ENCODE measurements around the gene PER1. TPM values are rescaled to one million over a fixed set of nuclear protein-coding genes. Genes with fewer than 3 reads are reported as not detected.

The PER1 gene
- total and polyA plus RNA-seq, 2 of the 13 experiments (the other 11 are each of a cell fraction or from before 2014, with no cell fraction given) = 2.6 to 3.6 TPM

DNA sequence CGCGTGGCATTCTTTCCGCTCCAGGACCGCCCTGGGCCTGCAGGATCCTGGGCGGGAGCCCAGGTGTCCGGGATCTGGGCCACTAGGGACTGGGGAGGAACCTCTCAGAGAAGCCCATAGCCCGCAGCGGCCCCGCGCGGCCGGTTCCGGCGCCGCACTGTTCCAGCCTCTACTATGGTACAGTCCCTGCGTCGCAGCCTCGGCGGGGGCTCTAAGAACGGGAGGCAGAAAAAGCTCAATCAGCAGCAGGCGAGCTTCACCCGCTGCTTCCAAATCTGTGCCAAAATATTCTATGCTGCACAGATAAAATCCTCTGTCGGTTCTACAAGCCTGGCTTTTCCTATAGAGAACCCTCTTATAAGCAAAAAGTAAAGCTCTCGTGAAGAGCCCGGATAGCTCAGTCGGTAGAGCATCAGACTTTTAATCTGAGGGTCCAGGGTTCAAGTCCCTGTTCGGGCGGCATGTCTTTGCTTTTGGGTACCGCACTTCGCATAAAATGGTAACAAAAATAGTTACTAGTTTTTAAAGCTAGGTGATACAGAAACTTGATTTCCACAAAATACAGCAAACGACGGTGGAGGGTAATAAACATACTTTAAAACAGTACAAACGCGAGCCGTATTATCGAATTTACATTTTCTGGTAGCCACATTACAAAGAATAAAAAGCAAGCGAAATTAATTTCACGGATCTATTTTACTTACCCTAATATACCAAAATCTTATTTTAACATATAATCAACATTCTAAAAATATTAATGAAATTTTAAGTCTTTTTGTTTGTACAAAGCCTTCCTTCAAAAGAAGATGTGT is 33.2 kb downstream of the PER1 start (continued):
- TF ChIP-seq, protein P1, sequence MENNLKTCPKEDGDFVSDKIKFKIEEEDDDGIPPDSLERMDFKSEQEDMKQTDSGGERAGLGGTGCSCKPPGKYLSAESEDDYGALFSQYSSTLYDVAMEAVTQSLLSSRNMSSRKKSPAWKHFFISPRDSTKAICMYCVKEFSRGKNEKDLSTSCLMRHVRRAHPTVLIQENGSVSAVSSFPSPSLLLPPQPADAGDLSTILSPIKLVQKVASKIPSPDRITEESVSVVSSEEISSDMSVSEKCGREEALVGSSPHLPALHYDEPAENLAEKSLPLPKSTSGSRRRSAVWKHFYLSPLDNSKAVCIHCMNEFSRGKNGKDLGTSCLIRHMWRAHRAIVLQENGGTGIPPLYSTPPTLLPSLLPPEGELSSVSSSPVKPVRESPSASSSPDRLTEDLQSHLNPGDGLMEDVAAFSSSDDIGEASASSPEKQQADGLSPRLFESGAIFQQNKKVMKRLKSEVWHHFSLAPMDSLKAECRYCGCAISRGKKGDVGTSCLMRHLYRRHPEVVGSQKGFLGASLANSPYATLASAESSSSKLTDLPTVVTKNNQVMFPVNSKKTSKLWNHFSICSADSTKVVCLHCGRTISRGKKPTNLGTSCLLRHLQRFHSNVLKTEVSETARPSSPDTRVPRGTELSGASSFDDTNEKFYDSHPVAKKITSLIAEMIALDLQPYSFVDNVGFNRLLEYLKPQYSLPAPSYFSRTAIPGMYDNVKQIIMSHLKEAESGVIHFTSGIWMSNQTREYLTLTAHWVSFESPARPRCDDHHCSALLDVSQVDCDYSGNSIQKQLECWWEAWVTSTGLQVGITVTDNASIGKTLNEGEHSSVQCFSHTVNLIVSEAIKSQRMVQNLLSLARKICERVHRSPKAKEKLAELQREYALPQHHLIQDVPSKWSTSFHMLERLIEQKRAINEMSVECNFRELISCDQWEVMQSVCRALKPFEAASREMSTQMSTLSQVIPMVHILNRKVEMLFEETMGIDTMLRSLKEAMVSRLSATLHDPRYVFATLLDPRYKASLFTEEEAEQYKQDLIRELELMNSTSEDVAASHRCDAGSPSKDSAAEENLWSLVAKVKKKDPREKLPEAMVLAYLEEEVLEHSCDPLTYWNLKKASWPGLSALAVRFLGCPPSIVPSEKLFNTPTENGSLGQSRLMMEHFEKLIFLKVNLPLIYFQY (CRISPR knock-in tag; IDR thresholded peaks at IDR 0.05; ENCODE audit: borderline replicate concordance) = peak; percentile 89
- no peak for TF ChIP-seq MIER2 (CRISPR knock-in tag; IDR thresholded peaks at IDR 0.05)
- TF ChIP-seq ZFP37 (CRISPR knock-in tag; IDR thresholded peaks at IDR 0.05; ENCODE audit: borderline replicate concordance) = no peak
- no peak for TF ChIP-seq KLF13 (CRISPR knock-in tag; IDR thresholded peaks at IDR 0.05)
- TF ChIP-seq, protein P2, sequence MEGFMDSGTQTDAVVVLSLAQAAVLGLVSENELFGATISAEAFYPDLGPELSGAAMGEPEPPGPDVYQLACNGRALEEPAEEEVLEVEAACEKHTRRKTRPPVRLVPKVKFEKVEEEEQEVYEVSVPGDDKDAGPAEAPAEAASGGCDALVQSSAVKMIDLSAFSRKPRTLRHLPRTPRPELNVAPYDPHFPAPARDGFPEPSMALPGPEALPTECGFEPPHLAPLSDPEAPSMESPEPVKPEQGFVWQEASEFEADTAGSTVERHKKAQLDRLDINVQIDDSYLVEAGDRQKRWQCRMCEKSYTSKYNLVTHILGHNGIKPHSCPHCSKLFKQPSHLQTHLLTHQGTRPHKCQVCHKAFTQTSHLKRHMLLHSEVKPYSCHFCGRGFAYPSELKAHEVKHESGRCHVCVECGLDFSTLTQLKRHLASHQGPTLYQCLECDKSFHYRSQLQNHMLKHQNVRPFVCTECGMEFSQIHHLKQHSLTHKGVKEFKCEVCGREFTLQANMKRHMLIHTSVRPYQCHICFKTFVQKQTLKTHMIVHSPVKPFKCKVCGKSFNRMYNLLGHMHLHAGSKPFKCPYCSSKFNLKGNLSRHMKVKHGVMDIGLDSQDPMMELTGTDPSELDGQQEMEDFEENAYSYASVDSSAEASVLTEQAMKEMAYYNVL (CRISPR knock-in tag; IDR thresholded peaks at IDR 0.05; ENCODE audit: borderline replicate concordance) = no peak
- no peak for TF ChIP-seq KMT2B (CRISPR knock-in tag; IDR thresholded peaks at IDR 0.05)
- TF ChIP-seq ZNF121 (CRISPR knock-in tag; IDR thresholded peaks at IDR 0.05) = no peak
- TF ChIP-seq, protein P3, sequence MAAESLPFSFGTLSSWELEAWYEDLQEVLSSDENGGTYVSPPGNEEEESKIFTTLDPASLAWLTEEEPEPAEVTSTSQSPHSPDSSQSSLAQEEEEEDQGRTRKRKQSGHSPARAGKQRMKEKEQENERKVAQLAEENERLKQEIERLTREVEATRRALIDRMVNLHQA (CRISPR knock-in tag; IDR thresholded peaks at IDR 0.05) = no peak
- TF ChIP-seq, protein P4, sequence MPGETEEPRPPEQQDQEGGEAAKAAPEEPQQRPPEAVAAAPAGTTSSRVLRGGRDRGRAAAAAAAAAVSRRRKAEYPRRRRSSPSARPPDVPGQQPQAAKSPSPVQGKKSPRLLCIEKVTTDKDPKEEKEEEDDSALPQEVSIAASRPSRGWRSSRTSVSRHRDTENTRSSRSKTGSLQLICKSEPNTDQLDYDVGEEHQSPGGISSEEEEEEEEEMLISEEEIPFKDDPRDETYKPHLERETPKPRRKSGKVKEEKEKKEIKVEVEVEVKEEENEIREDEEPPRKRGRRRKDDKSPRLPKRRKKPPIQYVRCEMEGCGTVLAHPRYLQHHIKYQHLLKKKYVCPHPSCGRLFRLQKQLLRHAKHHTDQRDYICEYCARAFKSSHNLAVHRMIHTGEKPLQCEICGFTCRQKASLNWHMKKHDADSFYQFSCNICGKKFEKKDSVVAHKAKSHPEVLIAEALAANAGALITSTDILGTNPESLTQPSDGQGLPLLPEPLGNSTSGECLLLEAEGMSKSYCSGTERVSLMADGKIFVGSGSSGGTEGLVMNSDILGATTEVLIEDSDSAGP (CRISPR knock-in tag; IDR thresholded peaks at IDR 0.05; ENCODE audit: borderline replicate concordance) = no peak; the same call in 1 of the 2 replicates
- TF ChIP-seq, protein P5, sequence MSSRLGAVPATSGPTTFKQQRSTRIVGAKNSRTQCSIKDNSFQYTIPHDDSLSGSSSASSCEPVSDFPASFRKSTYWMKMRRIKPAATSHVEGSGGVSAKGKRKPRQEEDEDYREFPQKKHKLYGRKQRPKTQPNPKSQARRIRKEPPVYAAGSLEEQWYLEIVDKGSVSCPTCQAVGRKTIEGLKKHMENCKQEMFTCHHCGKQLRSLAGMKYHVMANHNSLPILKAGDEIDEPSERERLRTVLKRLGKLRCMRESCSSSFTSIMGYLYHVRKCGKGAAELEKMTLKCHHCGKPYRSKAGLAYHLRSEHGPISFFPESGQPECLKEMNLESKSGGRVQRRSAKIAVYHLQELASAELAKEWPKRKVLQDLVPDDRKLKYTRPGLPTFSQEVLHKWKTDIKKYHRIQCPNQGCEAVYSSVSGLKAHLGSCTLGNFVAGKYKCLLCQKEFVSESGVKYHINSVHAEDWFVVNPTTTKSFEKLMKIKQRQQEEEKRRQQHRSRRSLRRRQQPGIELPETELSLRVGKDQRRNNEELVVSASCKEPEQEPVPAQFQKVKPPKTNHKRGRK (CRISPR knock-in tag; IDR thresholded peaks at IDR 0.05) = no peak
- TF ChIP-seq NFYC (CRISPR knock-in tag; IDR thresholded peaks at IDR 0.05) = no peak
- TF ChIP-seq, protein P6, sequence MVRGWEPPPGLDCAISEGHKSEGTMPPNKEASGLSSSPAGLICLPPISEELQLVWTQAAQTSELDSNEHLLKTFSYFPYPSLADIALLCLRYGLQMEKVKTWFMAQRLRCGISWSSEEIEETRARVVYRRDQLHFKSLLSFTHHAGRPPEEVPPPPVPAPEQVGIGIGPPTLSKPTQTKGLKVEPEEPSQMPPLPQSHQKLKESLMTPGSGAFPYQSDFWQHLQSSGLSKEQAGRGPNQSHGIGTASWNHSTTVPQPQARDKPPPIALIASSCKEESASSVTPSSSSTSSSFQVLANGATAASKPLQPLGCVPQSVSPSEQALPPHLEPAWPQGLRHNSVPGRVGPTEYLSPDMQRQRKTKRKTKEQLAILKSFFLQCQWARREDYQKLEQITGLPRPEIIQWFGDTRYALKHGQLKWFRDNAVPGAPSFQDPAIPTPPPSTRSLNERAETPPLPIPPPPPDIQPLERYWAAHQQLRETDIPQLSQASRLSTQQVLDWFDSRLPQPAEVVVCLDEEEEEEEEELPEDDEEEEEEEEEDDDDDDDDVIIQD (CRISPR knock-in tag; IDR thresholded peaks at IDR 0.05; ENCODE audit: low read depth) = no peak
- no peak; the same call in 1 of the 2 replicates for TF ChIP-seq ZNF510 (CRISPR knock-in tag; IDR thresholded peaks at IDR 0.05; ENCODE audit: low read depth)

All from HepG2 (cell line).